Kasumi-1 (cell line): Measurements from ENCODE around the gene ETV5.

Experiments
- DNase-seq, 2 experiments: peaks; one replicate each; lab custom pipeline; 2025; lab: John Stamatoyannopoulos, UW

Gene ETV5

DNA sequence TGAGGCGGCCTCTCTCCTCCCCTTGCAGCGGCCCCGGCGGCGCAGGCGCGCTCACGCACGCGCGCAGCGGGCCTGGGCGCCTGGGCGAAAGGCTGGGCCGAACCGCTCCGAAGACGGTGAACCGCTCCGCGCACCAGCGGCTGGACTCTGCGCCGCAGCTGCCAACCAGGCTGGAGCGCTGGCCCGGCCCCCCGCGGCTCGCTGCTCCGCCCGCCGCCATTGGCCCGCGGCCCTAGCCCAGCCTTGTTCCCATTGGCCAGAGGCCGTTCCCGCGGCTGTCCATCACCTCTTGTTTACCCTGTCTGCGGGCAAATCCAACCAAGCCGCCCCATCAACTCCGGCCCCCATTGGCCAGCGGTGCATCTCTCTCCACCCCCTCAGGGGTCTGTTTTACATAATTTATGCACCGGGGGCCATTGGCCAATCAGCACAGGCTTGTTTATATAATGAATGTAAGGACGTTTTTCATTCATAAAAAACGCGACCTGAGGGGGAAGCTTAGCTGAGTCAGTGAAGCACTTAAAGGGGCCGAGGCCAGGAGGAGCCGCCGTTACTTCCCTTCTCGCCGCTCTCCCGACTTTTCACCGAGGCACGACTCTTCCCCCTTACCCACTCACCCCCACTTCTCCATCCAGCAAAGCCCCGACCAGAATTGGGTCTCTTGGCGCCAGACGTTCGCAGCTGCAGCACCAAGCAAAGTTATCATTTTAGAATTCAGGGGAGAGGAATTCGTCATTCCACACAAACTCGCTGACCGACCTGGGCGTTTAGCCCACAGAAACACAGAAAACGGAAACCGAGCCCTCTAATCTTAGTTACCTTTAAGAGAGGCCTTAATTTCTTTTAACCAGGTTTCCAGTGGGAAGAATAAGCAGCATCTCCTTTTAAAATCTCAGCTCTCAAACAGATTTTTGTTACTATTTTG lies at the start of gene ETV5:
TSS of gene ETV5 (minus strand) at position 149 of the 925 bp plus-strand sequence. CDS start 3,221 bp downstream, outside the sequence.
- peak; percentile 99 for DNase-seq

DNA sequence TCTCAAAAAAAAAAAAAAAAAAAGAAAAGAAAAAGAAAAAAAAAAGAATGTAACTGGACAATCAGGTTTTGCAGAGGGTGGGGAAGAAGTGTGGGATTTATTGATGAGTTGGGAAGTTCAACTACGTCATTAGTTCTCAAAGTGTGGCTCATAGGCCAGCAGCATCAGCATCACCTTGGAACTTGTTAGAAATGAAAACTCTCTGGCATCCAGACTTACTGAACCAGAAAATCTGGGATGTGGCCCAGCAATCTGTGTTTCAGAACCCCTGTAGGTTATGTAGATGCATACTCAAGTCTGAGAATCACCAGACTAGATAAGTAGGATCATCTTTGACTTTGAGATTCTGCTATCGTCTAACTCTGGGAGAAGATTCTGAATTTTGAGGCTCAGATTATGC lies 45.8 kb upstream of the ETV5 start:
- no peak for DNase-seq

DNA sequence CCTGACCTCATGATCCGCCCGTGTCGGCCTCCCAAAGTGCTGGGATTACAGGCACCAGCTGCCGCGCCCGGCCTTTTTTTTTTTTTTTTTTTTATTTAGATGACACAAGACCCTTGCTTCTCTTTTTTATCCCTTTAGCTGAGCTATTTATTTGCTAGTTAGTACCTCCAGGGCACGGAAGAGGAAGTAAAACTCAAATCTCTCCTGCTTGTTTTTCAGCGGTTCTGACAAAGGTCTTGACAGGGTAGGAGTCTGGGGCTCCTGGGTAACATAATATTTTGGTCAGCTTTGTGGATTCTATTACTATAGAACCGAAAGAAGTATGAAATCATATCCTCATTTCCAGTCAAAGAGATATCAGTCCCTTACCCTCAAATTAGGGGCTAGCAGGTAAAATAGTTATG lies 44.0 kb upstream of the ETV5 start:
- DNase-seq: peak; percentile 82 to 83

DNA sequence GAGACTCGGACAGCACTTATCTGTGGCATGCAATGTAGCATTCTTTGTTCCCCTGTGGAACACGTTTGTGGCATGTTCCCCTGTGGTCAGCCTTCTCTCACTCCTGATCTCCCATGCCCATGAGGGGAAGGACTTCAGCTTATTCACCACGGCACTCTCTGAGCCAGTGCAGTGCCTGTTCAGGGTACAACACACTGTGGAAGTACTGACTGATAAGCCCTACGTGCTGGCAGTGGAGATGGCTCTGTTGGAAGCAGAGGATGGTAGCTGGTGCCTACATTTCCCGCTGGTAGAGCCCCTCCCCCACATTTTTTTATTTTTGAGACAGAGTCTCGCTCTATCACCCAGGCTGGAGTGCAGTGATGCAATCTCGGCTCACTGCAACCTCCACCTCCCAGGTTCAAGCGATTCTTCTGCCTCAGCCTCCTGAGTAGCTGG lies 43.5 kb upstream of the ETV5 start:
- no peak for DNase-seq

DNA sequence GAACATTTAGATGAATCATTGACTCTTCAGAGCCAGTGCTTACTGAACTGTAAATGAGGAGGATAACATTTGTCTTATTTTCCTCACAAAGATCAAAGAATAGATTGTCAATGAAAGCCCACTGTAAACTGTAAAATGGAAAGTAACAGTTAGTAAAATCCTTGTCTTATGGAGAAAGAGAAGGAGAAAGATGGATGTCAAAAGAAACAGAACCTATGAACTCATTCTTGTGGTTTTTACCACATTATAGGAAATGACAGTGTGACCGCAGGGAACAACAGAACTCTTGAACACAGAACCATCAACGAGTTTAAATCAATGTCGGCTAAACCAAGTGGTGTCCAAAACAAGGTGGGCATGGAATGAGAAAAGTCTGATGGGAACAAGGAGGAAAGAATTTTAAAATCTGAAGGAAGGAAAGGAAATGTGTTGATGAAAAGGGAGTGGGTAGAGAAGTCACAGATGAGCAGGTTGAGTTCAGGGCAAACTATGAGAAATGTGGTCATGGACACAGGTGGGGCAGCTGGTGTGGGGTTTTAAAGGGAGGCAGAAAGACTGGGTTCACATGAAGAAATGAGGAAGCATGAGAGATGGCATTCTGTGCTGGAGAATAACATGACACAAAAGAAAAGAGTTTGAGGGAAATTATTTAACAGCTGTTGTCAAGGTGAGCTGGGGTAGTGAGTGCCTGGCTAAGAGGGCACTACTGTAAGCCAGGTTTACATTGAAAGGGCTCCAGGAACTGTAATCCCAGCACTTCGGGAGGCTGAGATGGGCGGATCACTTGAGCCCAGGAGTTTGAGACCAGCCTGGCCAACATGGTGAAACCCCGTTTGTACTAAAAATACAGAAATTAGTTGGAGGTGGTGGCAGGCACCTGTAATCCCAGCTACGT lies 42.4 kb upstream of the ETV5 start:
- DNase-seq: no peak

DNA sequence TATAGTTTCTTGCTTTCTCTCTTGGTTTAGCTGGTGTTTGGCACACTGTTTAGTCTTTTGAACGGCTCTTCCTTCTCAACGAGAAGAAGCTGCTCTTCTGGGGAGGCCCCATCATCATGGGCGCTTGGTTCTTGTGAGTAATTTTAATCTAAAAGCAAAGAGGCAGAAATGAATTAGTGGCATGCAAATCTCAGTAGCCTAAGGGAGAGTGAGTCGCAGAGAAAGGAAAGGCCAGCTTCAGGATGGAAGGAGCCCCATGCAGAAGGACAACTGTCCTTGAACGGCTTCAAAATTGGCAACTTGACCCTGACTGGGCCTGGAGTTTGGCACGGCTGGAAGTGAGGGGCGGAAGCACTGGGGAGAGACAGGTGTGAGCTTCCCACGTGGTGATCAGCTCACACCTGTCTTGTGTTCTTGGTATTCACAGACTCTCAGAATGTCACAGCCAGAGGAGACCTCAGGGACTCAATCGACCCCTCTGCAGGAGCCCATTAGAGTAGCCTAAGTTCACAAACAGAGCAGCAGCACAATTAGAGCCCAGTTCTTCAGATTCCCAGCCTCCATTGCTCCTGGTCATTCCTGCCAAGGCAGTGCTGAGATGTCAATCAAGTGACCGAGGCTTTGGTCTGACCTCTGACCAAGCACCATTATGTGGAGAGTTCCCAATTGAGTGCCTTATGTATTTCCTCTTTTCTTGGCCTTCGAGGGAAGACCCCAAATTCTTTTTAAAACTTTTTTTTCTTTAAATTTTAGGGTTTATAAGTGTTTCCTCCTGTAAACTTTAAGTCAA lies 41.3 kb upstream of the ETV5 start:
- DNase-seq: no peak

DNA sequence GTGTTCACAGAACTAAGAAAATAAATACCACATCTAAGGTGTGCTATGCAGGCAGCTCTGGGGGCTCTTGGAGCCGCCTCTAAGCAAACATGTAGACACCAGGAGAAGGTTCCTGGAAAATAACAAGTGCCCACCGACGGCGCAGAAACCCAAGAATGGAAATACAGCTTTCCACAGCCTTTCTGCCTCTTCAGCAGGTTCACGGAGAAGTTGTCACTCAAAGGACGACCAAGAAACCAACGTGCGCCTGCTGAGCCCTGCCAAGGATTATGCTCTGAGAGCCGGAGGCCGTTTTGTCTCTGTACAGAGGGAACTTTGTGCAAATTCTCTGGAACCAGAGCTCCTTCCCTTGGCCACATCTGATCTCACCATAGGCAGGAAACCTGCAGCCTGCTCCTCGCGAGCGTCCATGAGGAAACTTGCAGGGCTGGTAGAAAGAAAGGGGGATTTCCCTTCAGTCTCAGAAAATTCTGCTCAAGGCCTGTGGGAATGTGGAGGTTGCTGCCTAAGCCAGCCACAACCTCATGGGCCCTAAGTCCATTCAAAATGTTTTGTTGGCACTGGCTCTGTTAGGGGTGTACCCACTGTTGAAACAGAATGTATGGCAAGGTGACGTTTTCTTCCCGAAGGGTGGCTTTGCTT lies 40.6 kb upstream of the ETV5 start:
- DNase-seq: no peak

DNA sequence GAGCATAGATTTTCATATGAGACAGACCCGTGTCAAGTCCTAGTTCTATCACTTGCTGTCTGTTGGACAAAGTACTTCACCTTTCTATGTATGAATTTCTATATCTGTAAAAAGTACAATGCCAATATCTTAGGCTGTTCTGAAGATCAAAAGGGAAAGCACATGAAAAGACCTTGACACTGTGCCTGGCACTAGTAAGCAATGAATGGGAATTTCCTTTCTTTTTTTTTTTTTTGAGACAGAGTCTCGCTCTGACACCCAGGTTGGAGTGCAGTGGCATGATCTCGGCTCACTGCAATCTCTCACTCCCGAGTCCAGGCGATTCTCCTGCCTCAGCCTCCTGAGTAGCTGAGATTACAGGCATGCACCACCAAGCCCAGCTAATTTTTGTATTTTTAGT lies 35.4 kb upstream of the ETV5 start:
- DNase-seq: no peak

DNA sequence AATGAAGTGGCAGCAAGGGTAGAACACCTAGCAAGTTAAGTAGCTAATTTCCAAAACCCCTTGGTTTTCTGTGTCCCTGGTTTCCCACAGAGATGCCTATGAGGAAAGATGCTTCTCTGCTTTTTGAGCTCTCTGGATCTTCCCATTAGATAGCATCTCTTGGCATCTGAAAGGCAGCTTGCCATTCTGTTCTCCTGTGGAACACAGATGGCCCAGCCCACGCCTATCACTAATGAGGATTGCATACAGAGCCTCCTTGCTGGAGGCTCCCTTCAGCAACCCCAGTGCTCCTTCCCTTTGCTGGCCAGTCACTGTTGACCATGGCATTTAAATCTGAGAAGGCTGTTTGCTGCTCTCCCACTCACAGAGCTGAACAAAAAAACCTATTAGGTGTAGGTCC lies 34.4 kb upstream of the ETV5 start:
- DNase-seq: no peak

DNA sequence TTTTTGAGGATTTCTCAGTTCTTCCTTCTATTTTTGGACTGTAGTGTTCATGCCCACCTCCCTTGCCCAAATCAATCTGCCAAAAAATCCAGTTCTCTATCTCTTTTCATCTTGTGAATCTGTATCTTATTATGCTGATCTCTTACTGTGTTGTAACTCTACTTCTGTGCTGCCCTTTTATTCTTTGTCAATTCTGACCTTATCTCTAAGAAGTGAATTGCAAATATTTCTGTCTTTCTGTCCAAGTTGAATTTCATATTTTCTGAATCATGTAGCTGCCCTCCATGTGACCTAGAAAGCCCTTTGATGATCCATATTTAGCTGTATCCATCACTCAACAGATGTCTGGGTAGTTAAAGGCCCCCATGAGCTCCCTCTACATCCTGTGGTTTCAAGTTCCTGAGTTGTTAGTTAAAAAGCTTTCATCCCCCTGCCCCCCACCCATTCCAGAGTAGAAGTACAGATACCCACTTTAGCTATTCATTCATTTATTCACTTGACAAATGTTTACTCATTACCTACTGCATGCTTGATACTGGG lies 33.6 kb upstream of the ETV5 start:
- peak; percentile 75 to 80 for DNase-seq

DNA sequence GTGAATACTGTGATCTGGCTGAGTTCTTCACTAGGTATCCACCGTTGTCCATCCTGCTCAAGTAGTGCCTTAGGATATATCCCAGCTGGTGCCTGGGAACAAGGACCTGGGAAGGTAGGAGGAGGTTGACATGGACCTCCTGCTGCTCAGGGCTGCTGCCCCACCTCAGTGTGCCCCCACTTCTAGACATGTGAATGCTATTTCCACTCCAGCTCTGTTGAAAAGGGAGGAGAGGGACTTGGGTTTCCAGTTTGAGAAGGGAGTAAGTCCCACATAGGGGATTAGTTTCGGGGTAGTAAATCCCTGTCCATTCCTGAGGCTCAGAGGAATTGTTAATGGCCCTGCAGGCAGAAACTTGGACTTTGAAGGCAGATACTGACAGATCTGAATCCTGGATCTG lies 32.9 kb upstream of the ETV5 start:
- DNase-seq: no peak

DNA sequence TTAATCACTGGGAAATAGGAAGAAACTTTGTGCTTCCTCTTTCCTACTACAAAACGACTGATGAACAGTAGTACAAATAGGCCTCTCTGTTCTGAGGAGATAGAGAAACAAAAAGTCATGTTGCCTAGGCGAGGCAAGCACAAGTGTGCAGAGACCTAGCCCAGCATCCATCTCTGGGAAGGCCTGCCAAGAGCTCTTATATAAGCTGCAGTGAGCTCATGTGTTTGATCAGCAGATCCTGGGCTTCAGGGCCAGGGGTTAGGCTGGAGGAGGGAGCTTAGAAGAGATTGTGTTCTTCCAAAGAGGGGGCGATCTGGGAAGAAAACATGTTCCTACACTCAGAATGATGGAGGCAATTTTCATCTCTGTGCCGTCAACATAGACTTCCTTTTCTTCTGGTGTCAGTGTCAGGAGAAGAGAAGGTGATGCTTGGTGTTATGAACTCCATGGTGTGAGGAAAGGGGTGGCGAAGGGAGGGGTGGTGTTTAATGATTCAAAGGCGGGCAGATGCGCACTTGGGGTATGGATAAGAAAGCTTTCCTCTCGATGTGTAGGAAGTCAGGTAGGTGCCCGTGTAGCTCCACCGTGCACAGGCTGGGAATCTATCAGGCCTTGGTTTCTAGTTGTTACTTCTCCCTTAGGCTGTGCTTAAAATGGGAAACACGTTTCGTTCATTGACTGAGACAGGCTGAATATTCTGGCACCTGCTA lies 29.5 kb upstream of the ETV5 start:
- peak in 1 of 2 experiments; percentile 15 for DNase-seq

DNA sequence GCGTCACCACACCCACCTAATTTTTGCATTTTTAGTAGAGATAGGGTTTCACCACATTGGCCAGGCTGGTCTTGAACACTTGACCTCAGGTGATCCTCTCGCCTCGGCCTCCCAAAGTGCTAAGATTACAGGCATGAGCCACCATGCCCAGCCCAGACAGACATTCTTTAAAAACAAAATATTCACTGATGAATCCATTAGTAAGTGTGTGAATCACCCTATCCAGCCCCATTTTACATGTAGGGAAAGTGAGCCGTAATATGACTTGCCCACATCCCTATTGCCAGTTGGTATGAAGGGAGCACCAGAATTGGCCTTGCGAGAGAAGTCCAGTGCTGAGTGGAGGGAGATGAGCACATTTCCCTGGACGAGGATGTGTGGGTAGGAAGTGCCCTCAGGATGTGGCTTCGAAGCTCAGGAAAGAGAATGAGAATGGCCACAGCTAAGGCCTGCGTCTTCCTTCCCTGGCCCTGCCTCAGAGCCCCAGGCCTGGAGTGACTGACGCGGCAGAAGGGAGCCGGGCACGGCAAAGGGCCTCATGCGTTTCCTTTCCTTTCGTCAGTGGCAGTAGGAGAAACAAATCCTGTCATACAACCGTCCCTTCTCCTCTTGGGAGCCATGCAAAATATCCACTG lies 28.3 kb upstream of the ETV5 start:
- no peak for DNase-seq

DNA sequence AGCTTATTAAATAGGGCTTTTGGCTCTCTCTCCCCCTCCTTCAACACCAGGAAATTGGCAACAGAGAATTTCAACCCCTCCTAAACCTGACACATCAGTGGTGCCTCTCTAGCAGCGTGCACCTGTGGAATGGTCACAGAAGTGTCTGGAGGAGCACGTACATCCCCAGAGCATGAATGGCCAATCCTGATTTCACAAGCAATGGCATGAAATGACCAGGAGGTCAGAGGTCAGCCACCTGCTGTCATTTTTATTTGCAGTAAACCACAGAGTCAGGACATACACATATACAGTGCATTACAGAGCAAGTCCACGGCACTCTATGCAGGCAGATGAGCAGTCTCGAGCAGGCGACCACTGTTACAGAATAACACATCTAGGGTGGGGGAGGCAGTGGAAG lies 25.1 kb upstream of the ETV5 start:
- no peak for DNase-seq

DNA sequence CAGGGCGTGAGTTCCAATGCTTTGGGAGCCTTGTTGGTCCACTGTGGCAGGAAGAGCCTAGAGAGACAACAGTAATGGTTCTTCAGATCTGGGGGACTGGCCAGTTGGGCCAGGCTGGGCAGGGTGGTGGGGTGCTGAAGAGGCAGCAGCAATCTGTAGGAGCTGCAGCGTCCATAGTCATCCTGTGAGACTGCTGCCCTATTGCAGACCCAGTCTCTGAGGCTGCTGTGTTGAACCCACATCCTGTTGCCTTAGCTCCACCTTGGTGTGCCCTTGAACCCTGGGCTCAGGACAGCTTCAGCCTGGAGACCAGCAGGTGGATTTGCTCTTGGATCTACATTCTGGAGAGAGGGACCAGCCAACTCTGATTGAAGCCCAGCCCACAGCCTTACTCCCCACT lies 23.6 kb upstream of the ETV5 start:
- DNase-seq: no peak

DNA sequence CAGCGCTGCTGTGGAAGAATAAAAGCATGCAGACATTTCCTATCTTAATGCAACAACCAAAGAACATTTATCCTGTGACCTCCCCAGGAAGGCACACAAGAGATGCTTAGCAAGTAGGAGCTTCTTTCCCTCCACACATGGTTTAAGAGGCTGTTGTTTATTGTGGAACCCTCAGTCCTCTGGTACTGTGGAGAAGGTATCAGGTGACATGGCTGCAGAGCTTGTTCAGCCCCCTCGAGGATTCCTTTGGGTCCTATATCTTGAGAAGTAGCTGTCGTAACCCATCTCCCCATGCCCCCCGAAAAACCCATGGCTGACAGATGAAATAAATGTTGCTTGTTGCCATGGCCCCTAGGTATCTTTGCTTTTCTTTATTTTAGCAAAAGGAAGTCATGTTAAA lies 20.3 kb upstream of the ETV5 start:
- no peak for DNase-seq

DNA sequence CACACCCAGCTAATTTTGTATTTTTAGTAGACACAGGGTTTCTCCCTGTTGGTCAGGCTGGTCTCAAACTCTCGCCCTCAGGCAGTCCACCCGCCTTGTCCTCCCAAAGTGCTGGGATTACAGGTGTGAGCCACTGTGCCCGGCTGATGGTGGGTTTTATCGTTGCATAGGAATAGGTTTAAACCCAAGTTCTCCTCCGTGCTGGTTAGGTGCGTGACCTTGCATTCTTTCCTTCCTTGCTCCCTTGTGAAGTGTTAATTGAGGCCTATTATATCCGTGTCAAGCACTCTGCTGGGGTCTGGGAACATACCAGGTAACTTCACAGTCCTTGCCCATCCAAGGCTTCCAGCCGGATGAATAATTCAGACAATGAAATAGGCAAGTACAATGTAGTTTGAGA lies 19.3 kb upstream of the ETV5 start:
- DNase-seq: no peak

DNA sequence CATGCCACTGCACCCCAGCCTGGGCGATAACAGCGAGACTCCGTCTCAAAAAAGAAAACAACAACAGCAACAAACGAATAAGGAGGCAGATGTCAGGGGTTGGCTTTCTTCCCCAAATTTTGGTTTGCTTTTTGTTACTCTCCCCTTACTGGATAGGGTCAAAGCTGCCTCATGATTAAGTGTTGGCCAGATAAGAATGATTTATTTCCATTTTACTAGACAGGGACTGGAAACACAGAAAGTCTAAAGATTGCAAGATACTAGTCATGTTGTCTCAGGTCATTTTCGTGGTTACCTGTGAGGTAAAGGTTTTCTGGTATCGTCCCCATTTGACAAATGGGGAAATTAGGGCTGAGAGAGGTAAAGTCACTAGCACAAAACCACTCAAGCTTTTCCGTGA lies 18.6 kb upstream of the ETV5 start:
- no peak for DNase-seq

DNA sequence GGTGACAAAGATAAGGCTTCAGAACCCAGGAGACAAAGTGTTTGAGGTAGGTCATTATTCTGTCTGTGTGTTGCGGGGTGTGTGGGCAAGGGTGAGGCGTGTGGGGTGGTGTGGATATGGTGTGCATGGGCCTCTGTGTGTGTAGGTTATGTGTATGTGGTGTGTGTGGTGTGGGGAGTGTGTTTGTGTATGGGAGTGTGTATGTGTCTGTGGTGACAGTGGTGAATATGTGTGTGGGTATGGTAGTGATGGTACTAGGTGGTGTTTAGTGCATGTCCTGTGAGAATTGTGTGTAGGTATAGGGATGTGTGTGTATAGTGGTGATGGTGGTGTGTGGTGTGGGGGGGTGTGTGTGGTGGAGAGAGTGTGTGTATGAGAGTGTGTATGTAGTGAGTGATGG lies 16.2 kb upstream of the ETV5 start:
- no peak for DNase-seq

DNA sequence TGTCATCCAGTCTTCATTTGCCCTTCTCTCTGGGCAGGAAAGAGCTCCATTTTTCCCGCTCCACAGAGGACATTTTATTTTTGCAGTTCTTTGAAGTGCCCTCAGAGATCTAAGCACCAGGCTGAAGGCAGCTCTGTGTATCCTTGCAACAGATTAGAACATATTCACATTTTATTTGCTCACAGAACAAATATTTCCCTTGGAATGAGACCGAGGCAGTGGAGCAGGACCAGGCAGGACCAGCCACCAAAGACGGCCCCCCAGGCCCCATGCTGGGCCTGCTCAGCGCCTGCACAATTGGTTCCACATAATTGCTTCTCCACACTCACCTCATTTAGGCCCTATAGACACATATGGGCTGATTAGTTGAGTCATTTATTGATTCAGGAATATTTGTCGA lies 15.7 kb upstream of the ETV5 start:
- no peak for DNase-seq
